ENCODE measurements around the gene ALDH3B2.
"Not testable (repeated sequence)": the region's sequence is repeated elsewhere in the genome, so short reads cannot be mapped to it uniquely, and the experiment has no call there.

The ALDH3B2 gene

GRCh38 chr11:67634366-67635230 is 39.8 kb downstream of the ALDH3B2 start:
- no peak for DNase-seq
- in situ Hi-C loops (cut with MboI; ENCODE audit: low pct_unique_long_range_greater_than_20kb, low sequenced_read_pairs), result no loop called here

- in situ Hi-C loops (cut with MboI; ENCODE audit: low pct_unique_long_range_greater_than_20kb, low sequenced_read_pairs), result no loop called here
- no peak for DNase-seq
Measured at GRCh38 chr11:67633758-67634365, 40.6 kb downstream of the ALDH3B2 start.

GRCh38 chr11:67632982-67633755 is 41.3 kb downstream of the ALDH3B2 start:
- in situ Hi-C loops (cut with MboI; ENCODE audit: low pct_unique_long_range_greater_than_20kb, low sequenced_read_pairs), result no loop called here
- no peak for DNase-seq

DNA sequence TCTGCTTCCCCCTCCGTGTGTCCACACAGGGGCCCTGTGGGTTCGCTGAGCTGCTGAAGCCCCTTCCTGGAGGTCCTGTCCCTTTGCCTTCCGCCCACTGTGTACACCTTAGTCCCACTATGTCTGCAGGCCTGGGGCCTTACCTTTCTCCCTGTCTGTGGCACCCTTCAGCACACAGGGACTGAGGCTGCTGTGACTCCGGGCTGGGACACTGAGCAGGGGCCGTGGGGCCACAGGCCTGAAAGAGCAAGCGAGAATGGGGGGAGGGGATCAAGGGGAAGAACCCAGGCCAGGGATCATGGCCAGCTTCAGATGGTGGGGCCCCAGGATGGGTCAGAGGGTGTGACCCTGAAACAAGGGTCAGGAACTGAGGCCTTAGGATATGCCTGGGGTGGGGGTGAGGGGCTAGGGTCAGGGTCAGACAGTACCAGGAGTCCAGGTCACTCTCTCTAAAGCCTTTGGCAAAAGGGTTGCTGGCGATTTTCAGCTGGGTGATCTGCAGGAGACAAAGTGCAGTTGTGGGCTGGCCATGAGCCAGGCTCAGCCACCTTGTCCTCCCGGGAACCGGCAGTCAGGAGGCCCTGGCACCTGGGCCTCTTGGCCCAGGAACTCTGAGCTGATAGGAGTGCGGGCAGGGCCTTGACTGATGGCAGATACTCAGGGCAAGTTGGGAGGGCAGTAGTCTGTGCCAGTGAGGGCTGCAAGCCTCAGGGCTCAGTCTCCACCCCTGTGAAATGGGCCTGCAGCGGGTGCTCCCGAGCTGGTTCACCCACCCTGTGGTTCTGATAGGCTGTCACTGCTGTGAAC is 42.0 kb downstream of the ALDH3B2 start:
- in situ Hi-C loops (cut with MboI; ENCODE audit: low pct_unique_long_range_greater_than_20kb, low sequenced_read_pairs), result no loop called here
- DNase-seq, result no peak

- in situ Hi-C loops (cut with MboI; ENCODE audit: low pct_unique_long_range_greater_than_20kb, low sequenced_read_pairs), result no loop called here
- DNase-seq, result no peak
Measured at GRCh38 chr11:67631853-67632174, 42.6 kb downstream of the ALDH3B2 start.

DNA sequence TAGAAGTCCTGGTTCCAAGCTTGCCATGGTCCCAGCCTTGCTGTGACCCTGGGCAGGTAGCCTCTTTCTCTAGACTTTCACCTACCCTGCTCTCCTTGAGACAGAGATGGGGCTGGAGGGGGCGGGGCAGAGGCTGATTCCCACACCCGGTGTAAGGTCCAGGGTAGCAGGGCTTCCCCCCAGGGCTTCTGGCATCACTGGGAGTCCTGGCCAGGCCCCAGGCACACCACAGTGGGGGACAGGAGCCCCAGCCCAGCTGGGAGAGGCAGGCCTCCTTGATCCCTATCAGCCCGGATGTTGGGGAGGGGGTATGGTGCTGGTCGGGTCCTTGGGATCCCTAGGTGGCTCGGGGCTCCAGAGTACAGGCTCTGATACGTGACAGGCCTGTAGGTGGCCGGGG is 43.0 kb downstream of the ALDH3B2 start:
- in situ Hi-C loops (cut with MboI; ENCODE audit: low pct_unique_long_range_greater_than_20kb, low sequenced_read_pairs), result no loop called here
- no peak for DNase-seq

- DNase-seq, result no peak
- in situ Hi-C loops (cut with MboI; ENCODE audit: low pct_unique_long_range_greater_than_20kb, low sequenced_read_pairs), result no loop called here
Measured at GRCh38 chr11:67630943-67631331, 43.5 kb downstream of the ALDH3B2 start.

DNA sequence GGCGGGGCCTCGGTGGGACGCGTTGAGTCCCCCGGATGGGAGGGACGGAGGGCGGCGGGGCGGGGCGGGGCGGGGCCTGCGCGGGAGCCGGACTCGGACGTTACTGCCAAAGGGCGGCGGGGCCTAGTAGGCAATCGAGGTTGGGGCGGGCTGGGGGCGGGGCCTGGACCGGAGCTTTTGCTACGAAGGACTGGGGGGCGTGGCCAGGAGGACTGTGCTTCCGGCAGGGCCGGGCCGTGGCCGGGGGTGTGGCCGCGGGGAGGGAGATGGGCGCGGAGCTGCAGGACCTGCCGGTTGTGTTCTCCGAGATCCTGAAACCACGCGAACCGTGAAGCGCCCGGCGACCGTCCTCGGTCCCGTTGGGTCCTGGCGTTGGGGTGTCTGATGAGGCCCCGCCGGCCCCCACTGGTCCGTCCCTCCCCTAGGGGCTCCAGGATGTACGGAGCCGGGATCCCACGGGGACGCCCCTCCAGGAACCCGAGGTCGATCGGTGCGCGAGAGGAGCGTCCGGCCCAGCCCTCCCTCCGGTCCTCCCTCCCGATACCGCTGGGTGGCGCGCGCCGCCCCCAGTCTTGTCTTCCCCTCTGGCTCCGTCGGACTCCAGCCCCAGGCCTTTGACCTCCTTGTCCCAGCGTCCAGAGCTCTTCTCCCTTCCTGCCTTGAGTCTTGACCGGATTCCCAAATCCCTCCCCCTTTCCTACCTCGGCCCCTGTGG is 44.0 kb downstream of the ALDH3B2 start:
- in situ Hi-C loops (cut with MboI; ENCODE audit: low pct_unique_long_range_greater_than_20kb, low sequenced_read_pairs), result no loop called here
- DNase-seq, result peak; percentile 94

- in situ Hi-C loops (cut with MboI; ENCODE audit: low pct_unique_long_range_greater_than_20kb, low sequenced_read_pairs), result no loop called here
- DNase-seq, result peak; percentile 81
Measured at GRCh38 chr11:67629386-67630227, 44.8 kb downstream of the ALDH3B2 start, which contains the start of gene NUDT8. NUDT8 (minus strand) TSS chr11:67629937; CDS start chr11:67629911, 26 bp downstream.

DNA sequence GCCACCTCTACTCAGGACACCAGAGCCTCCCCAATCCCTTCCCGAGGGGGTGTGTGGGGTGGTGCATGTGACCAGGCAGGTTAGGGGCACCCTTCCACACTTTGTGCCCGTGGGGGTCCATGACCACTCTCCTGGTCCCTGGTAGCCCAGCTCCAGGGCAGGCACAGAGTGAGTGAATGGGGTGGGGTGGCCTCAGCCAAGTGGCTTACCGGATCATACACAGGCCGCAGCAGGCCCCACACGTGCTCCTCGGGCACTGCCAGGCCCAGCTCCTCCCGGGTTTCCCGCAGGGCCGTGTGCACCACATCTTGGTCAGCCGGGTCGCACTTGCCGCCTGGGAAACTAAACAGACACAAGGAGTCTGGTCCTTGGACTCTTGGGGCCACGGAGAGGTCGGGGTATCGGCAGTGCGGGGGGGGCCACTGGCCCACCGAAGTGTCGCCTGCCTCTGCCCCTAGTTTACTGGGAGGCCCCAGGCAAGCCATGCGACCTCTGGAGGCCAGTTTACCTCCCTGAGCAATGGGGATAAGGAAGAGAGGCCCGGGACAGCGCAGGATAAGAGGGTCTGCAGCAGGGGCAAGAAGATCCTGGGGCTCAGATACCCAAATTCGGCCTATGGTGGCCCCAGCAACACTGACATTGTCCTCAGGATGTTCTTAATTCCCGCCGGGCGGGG is 45.6 kb downstream of the ALDH3B2 start:
- in situ Hi-C loops (cut with MboI; ENCODE audit: low pct_unique_long_range_greater_than_20kb, low sequenced_read_pairs), result no loop called here

GRCh38 chr11:67627812-67628624 is 46.4 kb downstream of the ALDH3B2 start:
- in situ Hi-C loops (cut with MboI; ENCODE audit: low pct_unique_long_range_greater_than_20kb, low sequenced_read_pairs), result no loop called here
- no peak for DNase-seq

More for the DNA sequence above, 45.6 kb downstream of the ALDH3B2 start:
- no peak for DNase-seq

GRCh38 chr11:67627441-67627811 is 47.0 kb downstream of the ALDH3B2 start:
- in situ Hi-C loops (cut with MboI; ENCODE audit: low pct_unique_long_range_greater_than_20kb, low sequenced_read_pairs), result no loop called here
- DNase-seq, result no peak

GRCh38 chr11:67626970-67627369 is 47.5 kb downstream of the ALDH3B2 start:
- in situ Hi-C loops (cut with MboI; ENCODE audit: low pct_unique_long_range_greater_than_20kb, low sequenced_read_pairs), result no loop called here
- DNase-seq, result no peak

- in situ Hi-C loops (cut with MboI; ENCODE audit: low pct_unique_long_range_greater_than_20kb, low sequenced_read_pairs); DNase-seq: not testable (repeated sequence)
Measured at GRCh38 chr11:67626131-67626833, 48.1 kb downstream of the ALDH3B2 start.

DNA sequence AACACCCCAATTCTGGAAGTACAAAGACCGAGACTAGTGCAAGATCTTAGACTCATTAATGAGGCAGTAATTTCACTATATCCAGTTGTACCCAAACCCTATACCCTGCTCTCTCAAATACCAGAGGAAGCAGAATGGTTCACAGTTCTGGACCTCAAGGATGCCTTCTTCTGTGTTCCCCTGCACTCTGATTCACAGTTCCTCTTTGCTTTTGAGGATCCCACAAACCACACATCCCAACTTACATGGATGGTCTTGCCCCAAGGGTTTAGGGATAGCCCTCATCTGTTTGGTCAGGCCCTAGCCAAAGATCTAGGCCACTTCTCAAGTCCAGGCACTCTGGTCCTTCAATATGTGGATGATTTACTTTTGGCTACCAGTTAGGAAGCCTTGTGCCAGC is 50.6 kb downstream of the ALDH3B2 start:
- DNase-seq, result not testable (repeated sequence)

GRCh38 chr11:67622905-67623304 is 51.5 kb downstream of the ALDH3B2 start:
- DNase-seq; in situ Hi-C loops (cut with MboI; ENCODE audit: low pct_unique_long_range_greater_than_20kb, low sequenced_read_pairs): not testable (repeated sequence)

More for the DNA sequence above, 50.6 kb downstream of the ALDH3B2 start:
- in situ Hi-C loops (cut with MboI; ENCODE audit: low pct_unique_long_range_greater_than_20kb, low sequenced_read_pairs), result not testable (repeated sequence)

Measured in KBM-7 (cell line).